ENCODE results near the gene PPM1E.
"Not testable (repeated sequence)": the region's sequence is repeated elsewhere in the genome, so short reads cannot be mapped to it uniquely, and the experiment has no call there.

DNA sequence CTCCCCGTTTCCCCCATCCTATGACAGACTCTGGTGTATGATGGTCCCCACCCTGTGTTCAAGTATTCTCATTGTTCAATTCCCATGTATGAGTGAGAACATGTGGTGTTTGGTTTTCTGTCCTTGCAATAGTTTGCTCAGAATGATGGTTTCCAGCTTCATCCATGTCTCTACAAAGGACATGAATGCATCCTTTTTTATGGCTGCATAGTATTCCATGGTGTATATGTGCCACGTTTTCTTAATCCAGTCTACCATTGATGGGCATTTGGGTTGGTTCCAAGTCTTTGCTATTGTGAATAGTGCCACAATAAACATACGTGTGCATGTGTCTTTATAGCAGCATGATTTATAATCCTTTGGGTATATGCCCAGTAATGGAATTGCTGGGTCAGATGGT, 90.8 kb downstream of the PPM1E start:
- TF ChIP-seq CTCF (IDR thresholded peaks at IDR 0.05; ENCODE audit: low read depth, low read length); EZH2phosphoT487 (IDR thresholded peaks at IDR 0.05; ENCODE audit: low read depth): not testable (repeated sequence)

Measured in OCI-LY3 (cell line).